PFSK-1 (cell line): ENCODE measurements around the gene MUSK.

ENCODE experiments used
- FOXP2 ChIP-seq: optimal IDR thresholded peaks from 2 replicates; pipeline ENCODE3; 2011; ENCODE audit warnings: borderline replicate concordance, control low read depth, inconsistent platforms; ENCODE audit not compliant: insufficient read depth; ENCODE audit errors: extremely low read length, extremely low read depth
- POLR2AphosphoS5 ChIP-seq: IDR thresholded peaks from 2 replicates; pipeline ENCODE4 v1.6.1; 2012; ENCODE audit warnings: low read depth, mild to moderate bottlenecking, control low read depth, low read length, moderate library complexity
- REST ChIP-seq, 2 experiments: IDR thresholded peaks; 2 replicates each; pipeline versions ENCODE4 v1.6.1 to v1.8.0; 2011 to 2012; ENCODE audit warnings: low read depth in 2 of 2, low read length in 2 of 2, control low read depth in 1 of 2, inconsistent platforms in 1 of 2, mild to moderate bottlenecking in 1 of 2, moderate library complexity in 1 of 2; ENCODE audit not compliant: insufficient read depth in 1 of 2
- SIN3A ChIP-seq: IDR thresholded peaks from 2 replicates; pipeline ENCODE4 v1.6.1; 2012; ENCODE audit warnings: mild to moderate bottlenecking, low read length, moderate library complexity, borderline replicate concordance; ENCODE audit not compliant: insufficient read depth
- TAF1 ChIP-seq: IDR thresholded peaks from 2 replicates; pipeline ENCODE4 v1.6.1; 2012; ENCODE audit warnings: low read length, control low read depth, borderline replicate concordance; ENCODE audit not compliant: insufficient read depth

The MUSK gene

GRCh38 chr9:110777196-110777875 is 108.7 kb downstream of the MUSK start:
- TF ChIP-seq REST (IDR thresholded peaks at IDR 0.05; ENCODE audit: insufficient read depth in 1 of 2, low read depth in 2 of 2, low read length in 2 of 2) (no peak), FOXP2 (no peak), SIN3A (no peak), TAF1 (no peak), POLR2AphosphoS5 (no peak)

GRCh38 chr9:110777876-110778215 is 109.3 kb downstream of the MUSK start:
- TF ChIP-seq SIN3A (no peak), POLR2AphosphoS5 (no peak), TAF1 (no peak), REST (IDR thresholded peaks at IDR 0.05; ENCODE audit: insufficient read depth in 1 of 2, low read depth in 2 of 2, low read length in 2 of 2) (no peak), FOXP2 (no peak)

GRCh38 chr9:110782701-110783100 is 114.1 kb downstream of the MUSK start:
- no peak for TF ChIP-seq TAF1
- TF ChIP-seq SIN3A = no peak
- no peak for TF ChIP-seq REST (IDR thresholded peaks at IDR 0.05; ENCODE audit: insufficient read depth in 1 of 2, low read depth in 2 of 2, low read length in 2 of 2)
- TF ChIP-seq FOXP2 = no peak
- no peak for TF ChIP-seq POLR2AphosphoS5

- no peak for TF ChIP-seq TAF1
- TF ChIP-seq FOXP2 = no peak
- no peak for TF ChIP-seq REST (IDR thresholded peaks at IDR 0.05; ENCODE audit: insufficient read depth in 1 of 2, low read depth in 2 of 2, low read length in 2 of 2)
- no peak for TF ChIP-seq SIN3A
- no peak for TF ChIP-seq POLR2AphosphoS5
Measured at GRCh38 chr9:110784309-110784708, 115.7 kb downstream of the MUSK start.
